CD4-positive, alpha-beta T cell treated with Interleukin-17A for 1 hour (primary cell): ENCODE measurements around the gene ANKRD1.
A peak's percentile ranks its signal among the peaks of the same experiment; 100 is the strongest.

Experiments
- DNase-seq: peaks from one replicate; pipeline ENCODE4 v3.0.0-alpha.2; 2020

Gene ANKRD1

GRCh38 chr10:90911133-90912051 is 9.5 kb downstream of the ANKRD1 start:
- DNase-seq: peak; percentile 66

- DNase-seq: no peak
These were observed 14.3 kb downstream of the ANKRD1 start for GRCh38 chr10:90906596-90906995.

- no peak for DNase-seq
These were observed 15.0 kb downstream of the ANKRD1 start for GRCh38 chr10:90905925-90906324.

- DNase-seq: peak; percentile 5
These were observed 24.0 kb downstream of the ANKRD1 start for GRCh38 chr10:90896916-90897315.

GRCh38 chr10:90893190-90893589 is 27.7 kb downstream of the ANKRD1 start:
- DNase-seq: no peak

- no peak for DNase-seq
These were observed 30.5 kb downstream of the ANKRD1 start for GRCh38 chr10:90890347-90890746.

- no peak for DNase-seq
These were observed 31.3 kb downstream of the ANKRD1 start for GRCh38 chr10:90889636-90890035.

GRCh38 chr10:90888387-90888786 is 32.5 kb downstream of the ANKRD1 start:
- no peak for DNase-seq

GRCh38 chr10:90887555-90887954 is 33.3 kb downstream of the ANKRD1 start:
- DNase-seq: no peak

- no peak for DNase-seq
These were observed 35.7 kb downstream of the ANKRD1 start for GRCh38 chr10:90885176-90885575.

GRCh38 chr10:90884431-90884830 is 36.5 kb downstream of the ANKRD1 start:
- no peak for DNase-seq

- peak; percentile 54 for DNase-seq
These were observed 40.7 kb downstream of the ANKRD1 start for GRCh38 chr10:90880059-90880719.

GRCh38 chr10:90879062-90879461 is 41.8 kb downstream of the ANKRD1 start:
- no peak for DNase-seq

- no peak for DNase-seq
These were observed 48.3 kb downstream of the ANKRD1 start for GRCh38 chr10:90872648-90873020.

- DNase-seq: peak; percentile 83
These were observed 48.9 kb downstream of the ANKRD1 start, which contains the start of gene RPP30 for GRCh38 chr10:90871766-90872647. TSS of gene RPP30 (plus strand) at chr10:90871974. CDS start at chr10:90871987, 13 bp downstream.

GRCh38 chr10:90871279-90871765 is 49.6 kb downstream of the ANKRD1 start:
- peak; percentile 66 for DNase-seq

GRCh38 chr10:90866050-90866598 is 54.8 kb downstream of the ANKRD1 start:
- DNase-seq: no peak

- peak; percentile 22 for DNase-seq
These were observed 55.5 kb downstream of the ANKRD1 start for GRCh38 chr10:90865401-90865800.

GRCh38 chr10:90862908-90863514 is 57.9 kb downstream of the ANKRD1 start:
- DNase-seq: peak; percentile 16
